Endothelial cell of umbilical vein (primary cell): ENCODE measurements around the gene AGAP3. TPM values are rescaled to one million over a fixed set of nuclear protein-coding genes. Genes with fewer than 3 reads are reported as not detected.

Experiments
- BruUV-seq: library from RNA; stranded (reverse); fragments of 400-500 nt; replicated peaks from 2 replicates; lab custom pipeline; 2021; lab: Mats Ljungman, UMichigan
- CTCF ChIA-PET: fragments of 300-600, 350-600 bp; sonication (Branson Sonifier 250); formaldehyde crosslinking; loops from one replicate; lab custom pipeline; 2021; ENCODE audit warnings: antibody characterized with exemption, inconsistent platforms; lab: Charles Lee
- POLR2A ChIA-PET: fragments of 300-600, 350-600 bp; sonication (Branson Sonifier 250); formaldehyde crosslinking; loops from one replicate; lab custom pipeline; 2021; ENCODE audit warnings: antibody characterized with exemption, inconsistent platforms; lab: Charles Lee
- DNase-seq: peaks from one replicate; pipeline ENCODE4 v3.0.0-alpha.2; 2011; ENCODE audit warnings: low read depth, low spot score
- FAIRE-seq: peaks from 2 replicates; lab custom pipeline; 2011; peaks lifted over from hg19 to GRCh38; lab: Jason Lieb, UNC
- H2AFZ ChIP-seq: 2 replicates; pipeline ENCODE4 v1.6.0; 2012; ENCODE audit warnings: low read depth, low read length, control low read depth, inconsistent platforms
- H3K27ac ChIP-seq: 2 replicates; pipeline ENCODE4 v1.5.1; 2011; ENCODE audit warnings: low read depth, mild to moderate bottlenecking, control low read depth, low read length, moderate library complexity; ENCODE audit not compliant: insufficient read depth
- H3K27me3 ChIP-seq, 2 experiments: 2 replicates each; pipeline versions ENCODE4 v1.6.0 to v1.6.1; 2011; ENCODE audit warnings: low read length in 2 of 2, mixed read lengths in 1 of 2; ENCODE audit not compliant: control insufficient read depth in 2 of 2, insufficient read depth in 2 of 2
- H3K36me3 ChIP-seq, 2 experiments: 2 replicates in 1 of 2; 3 replicates in 1 of 2; pipeline ENCODE4 v1.5.1; 2011; ENCODE audit warnings: low read length in 2 of 2, mild to moderate bottlenecking in 1 of 2, moderate library complexity in 1 of 2; ENCODE audit not compliant: control insufficient read depth in 2 of 2, insufficient read depth in 2 of 2; ENCODE audit errors: extremely low read depth in 1 of 2
- H3K4me1 ChIP-seq: 3 replicates; pipeline ENCODE4 v1.5.1; 2011; ENCODE audit warnings: mild to moderate bottlenecking, low read length; ENCODE audit not compliant: control insufficient read depth, insufficient read depth; ENCODE audit errors: extremely low read depth
- H3K4me2 ChIP-seq: 2 replicates; pipeline ENCODE4 v1.6.1; 2011; ENCODE audit warnings: low read length, control low read depth, mixed read lengths; ENCODE audit not compliant: insufficient read depth
- H3K4me3 ChIP-seq, 3 experiments: fragments of 200-600 bp in 1 of 3; sonication (generic), shearing (Covaris generic) in 1 of 3; replicated peaks in 1 of 3; 2 replicates each; pipeline ENCODE4 v1.5.1; 2011 to 2016; ENCODE audit warnings: control low read depth in 3 of 3, low read length in 3 of 3, mild to moderate bottlenecking in 2 of 3, inconsistent platforms in 1 of 3, low read depth in 1 of 3, moderate library complexity in 1 of 3; ENCODE audit not compliant: insufficient read depth in 1 of 3
- H3K79me2 ChIP-seq: 2 replicates; pipeline ENCODE4 v1.6.0; 2012; ENCODE audit warnings: low read length, inconsistent platforms; ENCODE audit not compliant: control insufficient read depth, insufficient read depth
- H3K9ac ChIP-seq: replicated peaks from 2 replicates; pipeline ENCODE3; 2011; ENCODE audit warnings: low read length, control low read depth; ENCODE audit not compliant: insufficient read depth; ENCODE audit errors: extremely low read depth
- H3K9me1 ChIP-seq: replicated peaks from 3 replicates; pipeline ENCODE4 v1.6.0; 2011; ENCODE audit warnings: mild to moderate bottlenecking, low read length; ENCODE audit not compliant: control insufficient read depth, insufficient read depth; ENCODE audit errors: extremely low read depth
- H3K9me3 ChIP-seq: replicated peaks from 2 replicates; pipeline ENCODE4 v1.5.1; 2012; ENCODE audit warnings: low read length, inconsistent platforms; ENCODE audit not compliant: control insufficient read depth, insufficient read depth
- H4K20me1 ChIP-seq: replicated peaks from 2 replicates; pipeline ENCODE3; 2011; ENCODE audit warnings: mild to moderate bottlenecking, low read length; ENCODE audit not compliant: control insufficient read depth, insufficient read depth; ENCODE audit errors: extremely low read depth
- EZH2 ChIP-seq: IDR thresholded peaks from 2 replicates; pipeline ENCODE4 v1.6.1; 2012; ENCODE audit warnings: borderline replicate concordance, low read depth, mild to moderate bottlenecking, moderate library complexity, low read length, inconsistent platforms; ENCODE audit not compliant: severe bottlenecking
- FOS ChIP-seq: IDR thresholded peaks from 2 replicates; pipeline ENCODE4 v1.6.1; 2011; ENCODE audit warnings: mild to moderate bottlenecking, low read length, moderate library complexity, borderline replicate concordance; ENCODE audit not compliant: insufficient read depth
- GATA2 ChIP-seq: IDR thresholded peaks from 2 replicates; pipeline ENCODE4 v1.7.0; 2011; ENCODE audit warnings: low read depth, mild to moderate bottlenecking, moderate library complexity, mixed read lengths, low read length; ENCODE audit not compliant: insufficient read length, insufficient read depth
- JUN ChIP-seq: IDR thresholded peaks from 2 replicates; pipeline ENCODE4 v1.6.1; 2011; ENCODE audit warnings: borderline replicate concordance, low read depth; ENCODE audit not compliant: insufficient read length, insufficient read depth
- MAX ChIP-seq: IDR thresholded peaks from 2 replicates; pipeline ENCODE4 v1.6.1; 2011; ENCODE audit not compliant: insufficient read depth, insufficient read length
- MYC ChIP-seq: IDR thresholded peaks from one replicate; pipeline ENCODE4 v1.6.1; 2011; ENCODE audit warnings: mild to moderate bottlenecking, low read depth, low read length
- POLR2A ChIP-seq: IDR thresholded peaks from 2 replicates; pipeline ENCODE4 v1.6.1; 2012; ENCODE audit warnings: low read depth, mild to moderate bottlenecking, control low read depth, low read length
- POLR2AphosphoS5 ChIP-seq: IDR thresholded peaks from 2 replicates; pipeline ENCODE4 v1.6.1; 2012; ENCODE audit warnings: low read depth, mild to moderate bottlenecking, control low read depth, low read length, moderate library complexity; ENCODE audit not compliant: insufficient read depth
- dilution Hi-C: fragments of 300-500 bp; cut with MboI; formaldehyde crosslinking; loops from one replicate; pipeline ENCODE4 v1.15.0; 2019; ENCODE audit warnings: low sequenced_read_pairs; ENCODE audit not compliant: extremely low pct_ligation_motif_present
- intact Hi-C: fragments of 100-400 bp; cut with micrococcal nuclease; formaldehyde crosslinking; loops from one replicate; pipeline ENCODE4 v1.10.0; 2022
- polyA plus RNA-seq, 4 experiments: library from polyadenylated mRNA; depleted of rRNA in 3 of 4; stranded (reverse) in 3 of 4; unstranded in 1 of 4; fragments of >200 nt; gene quantifications; 2 replicates each; pipeline versions ENCODE4 v1.2.1 to v1.2.3, GENCODE V29; 2011 to 2012; ENCODE audit warnings: missing spikeins in 1 of 4
- total RNA-seq: library from RNA; stranded (reverse); gene quantifications from 2 replicates; pipeline ENCODE4 v1.2.3, GENCODE V29; 2021
- TF ChIP-seq, protein P1 (sequence below), 2 donors: IDR thresholded peaks; 1 replicate in 1 of 2; 2 replicates in 1 of 2; pipeline ENCODE4 v1.5.1; 2011; ENCODE audit warnings: low read length in 2 of 2, mild to moderate bottlenecking in 2 of 2, moderate library complexity in 2 of 2, control low read depth in 1 of 2, inconsistent platforms in 1 of 2, low read depth in 1 of 2; ENCODE audit not compliant: insufficient read depth in 1 of 2; ENCODE audit errors: extremely low read depth in 1 of 2

Gene AGAP3
- total and polyA plus RNA-seq, 2 donors (not counting 3 experiments of a cell fraction or from before 2014, with no cell fraction given): 171 to 174 TPM

DNA sequence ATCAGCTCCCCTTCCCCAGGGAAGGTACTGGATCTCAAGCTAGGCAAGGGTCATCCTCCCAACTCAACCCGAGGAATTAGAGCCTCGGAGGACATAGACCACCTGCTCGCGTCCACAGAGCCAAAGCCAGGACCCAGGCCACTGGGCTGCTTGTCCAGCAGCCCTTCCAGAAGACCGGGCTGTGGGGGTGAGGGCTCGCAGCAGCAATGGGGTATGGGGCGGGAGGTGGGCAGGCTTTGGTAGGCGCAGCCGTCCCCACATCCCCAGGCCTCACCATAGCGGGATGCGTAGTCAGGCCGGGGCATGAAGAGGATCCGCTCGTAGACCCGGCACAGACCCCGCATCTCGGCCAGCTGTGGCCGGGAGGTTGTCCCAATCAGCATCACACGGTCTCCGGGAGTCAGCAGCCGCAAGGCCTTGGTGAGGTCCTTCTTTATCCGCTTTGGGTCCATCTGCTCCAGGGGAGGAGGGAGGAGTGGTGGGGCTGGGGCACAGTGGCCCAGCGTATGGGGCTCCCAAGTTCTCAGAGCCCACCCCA, 105.8 kb downstream of the AGAP3 start:
- Histone ChIP-seq H3K36me3 (no peaks in the 10 kb centered on the region), H3K4me2 (no peak overlapping the region), H3K4me1 (no peaks in the 10 kb centered on the region), H3K9me1 (no peaks in the 10 kb centered on the region), H3K9me3 (no peaks in the 10 kb centered on the region), H3K27me3 (peaks cover 17% of the 10 kb centered on the region in 2 experiments), H3K27ac (no peak overlapping the region), H3K9ac (no peak overlapping the region), H2AFZ (no peak overlapping the region), H4K20me1 (no peaks in the 10 kb centered on the region), H3K79me2 (no peaks in the 10 kb centered on the region), H3K4me3 (no peak overlapping the region)
- dilution Hi-C loops (no loop called here), intact Hi-C loops (no loop called here)
- ChIA-PET CTCF (no interaction called here), POLR2A (no interaction called here)
- no peak for DNase-seq
- BruUV-seq: no TSS peak
- no peak for FAIRE-seq
- no peak for TF ChIP-seq MAX
- no peak for TF ChIP-seq POLR2AphosphoS5
- TF ChIP-seq FOS: no peak
- TF ChIP-seq MYC: no peak
- TF ChIP-seq POLR2A: no peak
- TF ChIP-seq, protein P1, sequence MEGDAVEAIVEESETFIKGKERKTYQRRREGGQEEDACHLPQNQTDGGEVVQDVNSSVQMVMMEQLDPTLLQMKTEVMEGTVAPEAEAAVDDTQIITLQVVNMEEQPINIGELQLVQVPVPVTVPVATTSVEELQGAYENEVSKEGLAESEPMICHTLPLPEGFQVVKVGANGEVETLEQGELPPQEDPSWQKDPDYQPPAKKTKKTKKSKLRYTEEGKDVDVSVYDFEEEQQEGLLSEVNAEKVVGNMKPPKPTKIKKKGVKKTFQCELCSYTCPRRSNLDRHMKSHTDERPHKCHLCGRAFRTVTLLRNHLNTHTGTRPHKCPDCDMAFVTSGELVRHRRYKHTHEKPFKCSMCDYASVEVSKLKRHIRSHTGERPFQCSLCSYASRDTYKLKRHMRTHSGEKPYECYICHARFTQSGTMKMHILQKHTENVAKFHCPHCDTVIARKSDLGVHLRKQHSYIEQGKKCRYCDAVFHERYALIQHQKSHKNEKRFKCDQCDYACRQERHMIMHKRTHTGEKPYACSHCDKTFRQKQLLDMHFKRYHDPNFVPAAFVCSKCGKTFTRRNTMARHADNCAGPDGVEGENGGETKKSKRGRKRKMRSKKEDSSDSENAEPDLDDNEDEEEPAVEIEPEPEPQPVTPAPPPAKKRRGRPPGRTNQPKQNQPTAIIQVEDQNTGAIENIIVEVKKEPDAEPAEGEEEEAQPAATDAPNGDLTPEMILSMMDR (IDR thresholded peaks at IDR 0.05; ENCODE audit: extremely low read depth in 1 of 2, insufficient read depth in 1 of 2, low read depth in 1 of 2, low read length in 2 of 2): no peak
- TF ChIP-seq GATA2: no peak
- no peak for TF ChIP-seq JUN
- no peak for TF ChIP-seq EZH2
